ENCODE results near the gene TMEM106C. TPM values are rescaled to one million over a fixed set of nuclear protein-coding genes. Genes with fewer than 3 reads are reported as not detected.

Gene TMEM106C
- total RNA-seq, 4 donors from 2014 or later, result 52.9 to 112 (median 79.1) TPM

DNA sequence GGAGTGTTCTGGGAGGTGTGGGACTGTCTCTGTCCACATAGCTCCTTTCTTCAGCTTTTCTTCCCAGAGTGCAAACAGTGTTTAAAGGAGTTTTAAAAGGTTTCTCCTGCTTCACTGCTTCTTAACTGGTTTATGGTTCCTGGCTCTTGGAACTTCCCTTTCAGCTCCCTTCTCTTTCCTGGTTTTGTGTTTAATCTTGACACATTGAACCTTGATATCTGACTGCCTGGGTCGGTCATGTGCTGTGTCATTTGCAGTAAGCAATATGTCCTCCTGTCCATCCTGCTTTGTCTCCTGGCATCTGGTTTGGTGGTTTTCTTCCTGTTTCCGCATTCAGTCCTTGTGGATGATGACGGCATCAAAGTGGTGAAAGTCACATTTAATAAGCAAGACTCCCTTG lies 2.2 kb downstream of the TMEM106C start:
- H3K27ac ChIP-seq, result no peak overlapping the region

DNA sequence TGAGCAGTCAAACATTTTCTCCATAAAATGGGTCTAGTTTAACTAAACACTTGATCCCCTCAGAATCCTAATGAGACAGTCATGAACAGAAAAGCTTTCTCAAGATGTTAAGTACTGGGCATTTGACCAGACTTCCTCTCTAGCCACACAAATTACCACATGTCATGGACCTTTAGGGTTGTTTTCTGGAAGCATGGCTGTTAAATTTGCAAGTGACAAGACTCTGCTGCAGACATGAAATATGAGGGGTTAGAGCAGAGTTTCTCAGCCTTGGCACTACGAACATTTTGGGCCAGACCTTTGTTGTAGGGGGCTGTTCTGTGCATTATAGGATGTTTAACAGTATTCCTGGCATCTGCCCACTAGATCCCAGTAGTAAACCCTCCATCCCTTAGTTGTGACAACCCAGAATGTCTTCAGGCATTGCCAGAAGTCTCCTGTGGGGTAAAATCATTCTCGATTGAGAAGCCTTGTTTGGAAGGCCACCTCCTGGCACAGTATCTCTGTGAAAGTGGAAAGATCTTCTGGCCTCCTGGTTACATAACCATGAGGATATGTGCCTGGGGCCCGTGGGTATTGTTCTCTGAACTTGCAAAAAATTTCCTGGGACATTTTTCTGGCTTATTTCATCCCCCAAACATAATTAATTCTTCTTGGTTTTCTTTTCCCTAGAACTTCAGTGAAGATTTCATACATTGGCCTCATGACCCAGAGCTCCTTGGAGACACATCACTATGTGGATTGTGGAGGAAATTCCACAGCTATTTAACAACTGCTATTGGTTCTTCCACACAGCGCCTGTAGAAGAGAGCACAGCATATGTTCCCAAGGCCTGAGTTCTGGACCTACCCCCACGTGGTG lies 4.3 kb downstream of the TMEM106C start:
- Histone ChIP-seq H3K4me3 (replicated peaks in 1 of 3) (no peak overlapping the region), H3K9me3 (no peaks in the 10 kb centered on the region), H3K27ac (no peak overlapping the region), H3K4me1 (peaks cover 4 to 5% of the 10 kb centered on the region in 2 donors), H3K27me3 (no peaks in the 10 kb centered on the region), H3K36me3 (no peaks in the 10 kb centered on the region)
- TF ChIP-seq, protein P1, sequence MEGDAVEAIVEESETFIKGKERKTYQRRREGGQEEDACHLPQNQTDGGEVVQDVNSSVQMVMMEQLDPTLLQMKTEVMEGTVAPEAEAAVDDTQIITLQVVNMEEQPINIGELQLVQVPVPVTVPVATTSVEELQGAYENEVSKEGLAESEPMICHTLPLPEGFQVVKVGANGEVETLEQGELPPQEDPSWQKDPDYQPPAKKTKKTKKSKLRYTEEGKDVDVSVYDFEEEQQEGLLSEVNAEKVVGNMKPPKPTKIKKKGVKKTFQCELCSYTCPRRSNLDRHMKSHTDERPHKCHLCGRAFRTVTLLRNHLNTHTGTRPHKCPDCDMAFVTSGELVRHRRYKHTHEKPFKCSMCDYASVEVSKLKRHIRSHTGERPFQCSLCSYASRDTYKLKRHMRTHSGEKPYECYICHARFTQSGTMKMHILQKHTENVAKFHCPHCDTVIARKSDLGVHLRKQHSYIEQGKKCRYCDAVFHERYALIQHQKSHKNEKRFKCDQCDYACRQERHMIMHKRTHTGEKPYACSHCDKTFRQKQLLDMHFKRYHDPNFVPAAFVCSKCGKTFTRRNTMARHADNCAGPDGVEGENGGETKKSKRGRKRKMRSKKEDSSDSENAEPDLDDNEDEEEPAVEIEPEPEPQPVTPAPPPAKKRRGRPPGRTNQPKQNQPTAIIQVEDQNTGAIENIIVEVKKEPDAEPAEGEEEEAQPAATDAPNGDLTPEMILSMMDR (IDR thresholded peaks at IDR 0.05), result no peak
- no peak for TF ChIP-seq POLR2A (IDR thresholded peaks at IDR 0.05)
- DNase-seq, result no peak
- WGBS, 2 donors, result 62 to 89% methylated on average over 5 of the region's 5 CpGs
- intact Hi-C loops (cut with DNase I), result loop anchor here (10.0 kb wide), 1 partner anchor 197 kb away; no protein-coding TSS in a partner anchor

More for the DNA sequence above, 2.2 kb downstream of the TMEM106C start:
- peaks cover 4 to 5% of the 10 kb centered on the region in 2 donors for H3K4me1 ChIP-seq
- 94 to 95% methylated on average over 3 of the region's 3 CpGs for WGBS, 2 donors
- H3K36me3 ChIP-seq, result no peaks in the 10 kb centered on the region
- no peaks in the 10 kb centered on the region for H3K27me3 ChIP-seq
- TF ChIP-seq POLR2A (IDR thresholded peaks at IDR 0.05), result no peak
- TF ChIP-seq, protein P1 (IDR thresholded peaks at IDR 0.05), result no peak
- no peak overlapping the region for H3K4me3 ChIP-seq (replicated peaks in 1 of 3)
- H3K9me3 ChIP-seq, result no peaks in the 10 kb centered on the region
- no peak for DNase-seq
- intact Hi-C loops (cut with DNase I), result loop anchor here (10.0 kb wide), 1 partner anchor 199 kb away; no protein-coding TSS in a partner anchor

DNA sequence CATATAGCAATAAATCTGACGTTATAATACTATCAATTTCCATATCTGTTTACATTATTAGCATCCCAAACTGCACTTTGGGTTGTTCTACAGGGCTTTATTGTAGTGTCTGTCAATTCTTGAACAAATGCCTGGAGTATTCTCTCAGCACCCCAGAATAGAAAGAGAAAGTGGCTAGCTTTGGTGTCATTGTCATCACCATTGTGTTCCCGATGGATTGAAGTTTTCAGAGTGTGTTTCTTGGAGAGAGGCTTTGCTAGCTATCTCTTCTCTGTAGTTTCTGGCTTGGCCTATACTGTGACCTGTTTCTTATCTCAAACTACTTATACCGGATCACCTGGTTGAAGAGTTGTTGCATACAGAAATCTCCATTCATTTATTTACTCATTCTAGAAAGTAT lies 6.4 kb downstream of the TMEM106C start:
- Histone ChIP-seq H3K9me3 (no peaks in the 10 kb centered on the region), H3K27me3 (no peaks in the 10 kb centered on the region), H3K27ac (no peak overlapping the region), H3K36me3 (no peaks in the 10 kb centered on the region), H3K4me3 (replicated peaks in 1 of 3) (no peak overlapping the region), H3K4me1 (no peaks in the 10 kb centered on the region)
- no peak for TF ChIP-seq POLR2A (IDR thresholded peaks at IDR 0.05)
- TF ChIP-seq, protein P1 (IDR thresholded peaks at IDR 0.05), result no peak
- DNase-seq, result no peak
- WGBS, 2 donors, result 84 to 87% methylated on average over 3 of the region's 3 CpGs
- intact Hi-C loops (cut with DNase I), result loop anchor here (10.0 kb wide), 1 partner anchor 195 kb away; no protein-coding TSS in a partner anchor

DNA sequence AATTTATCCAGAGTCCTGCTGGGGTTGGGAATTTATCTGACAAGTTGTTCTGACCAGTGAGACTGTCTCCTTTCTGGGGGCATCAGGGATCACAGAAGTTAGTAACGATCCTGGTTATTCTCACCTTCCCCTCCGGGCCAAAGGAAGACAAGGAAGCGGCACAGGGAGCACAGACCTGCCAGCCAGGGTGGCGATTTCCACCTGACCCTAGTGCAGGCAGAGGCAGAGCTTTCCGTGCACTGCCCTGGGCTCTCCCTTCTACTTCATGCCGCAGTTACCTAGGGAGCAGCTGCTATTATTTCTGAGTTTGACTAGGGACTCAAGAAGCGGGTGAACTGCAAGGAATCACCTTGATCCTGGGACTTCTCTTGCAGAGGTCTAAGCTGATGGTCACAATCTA lies 7.4 kb downstream of the TMEM106C start:
- no peaks in the 10 kb centered on the region for H3K27me3 ChIP-seq
- H3K4me1 ChIP-seq, result no peaks in the 10 kb centered on the region
- H3K9me3 ChIP-seq, result no peaks in the 10 kb centered on the region
- H3K36me3 ChIP-seq, result no peaks in the 10 kb centered on the region
- H3K27ac ChIP-seq, result no peak overlapping the region
- no peak for DNase-seq
- intact Hi-C loops (cut with DNase I), result no loop called here
- no peak overlapping the region for H3K4me3 ChIP-seq (replicated peaks in 1 of 3)
- WGBS, 2 donors, result 87 to 93% methylated on average over 7 of the region's 7 CpGs
- TF ChIP-seq POLR2A (IDR thresholded peaks at IDR 0.05), result no peak
- TF ChIP-seq, protein P1 (IDR thresholded peaks at IDR 0.05), result no peak

DNA sequence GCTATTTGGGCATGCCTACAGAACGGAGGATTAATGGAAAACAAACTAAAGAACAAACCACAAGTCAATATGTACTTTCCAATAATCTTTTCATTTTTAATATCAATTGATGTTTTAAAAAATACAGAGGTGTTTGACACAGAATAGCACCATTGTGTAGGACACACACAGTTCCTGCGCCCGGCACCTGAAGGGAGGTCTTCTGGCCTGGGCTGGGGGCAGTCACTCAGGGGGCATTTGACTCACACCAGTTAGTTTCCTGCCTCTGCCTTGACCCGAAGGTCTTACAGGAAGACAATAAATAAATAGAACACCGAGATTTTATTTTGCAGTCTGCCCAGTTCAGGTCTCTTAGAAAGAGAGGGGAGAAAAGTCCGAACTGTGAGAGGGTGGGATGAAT lies 9.5 kb downstream of the TMEM106C start:
- Histone ChIP-seq H3K4me1 (no peaks in the 10 kb centered on the region), H3K36me3 (no peaks in the 10 kb centered on the region), H3K4me3 (replicated peaks in 1 of 3) (no peak overlapping the region), H3K27ac (no peak overlapping the region), H3K9me3 (no peaks in the 10 kb centered on the region), H3K27me3 (no peaks in the 10 kb centered on the region)
- intact Hi-C loops (cut with DNase I), result no loop called here
- TF ChIP-seq, protein P1 (IDR thresholded peaks at IDR 0.05), result no peak
- WGBS, 2 donors, result 83 to 87% methylated on average over 6 of the region's 6 CpGs
- DNase-seq, result no peak

Measured in thyroid gland (tissue), 4 donors.